Left ventricle myocardium inferior (tissue), 1 donor: ENCODE results near the gene CCDC38. TPM values are rescaled to one million over a fixed set of nuclear protein-coding genes. Genes with fewer than 3 reads are reported as not detected.

ENCODE experiments used
- DNase-seq: peaks from one replicate; pipeline ENCODE4 v3.0.0-alpha.2; 2020
- H3K27ac ChIP-seq: fragments of 200-600 bp; replicated peaks from 2 replicates; pipeline ENCODE4 v1.8.0; 2021
- H3K27me3 ChIP-seq: fragments of 200-600 bp; 2 replicates; pipeline ENCODE4 v1.8.0; 2021; ENCODE audit warnings: low read depth
- H3K36me3 ChIP-seq: fragments of 200-600 bp; 2 replicates; pipeline ENCODE4 v1.8.0; 2021
- H3K4me1 ChIP-seq: fragments of 200-600 bp; 2 replicates; pipeline ENCODE4 v1.8.0; 2021
- H3K4me3 ChIP-seq: fragments of 200-600 bp; 2 replicates; pipeline ENCODE4 v1.8.0; 2021; ENCODE audit warnings: mild to moderate bottlenecking, moderate library complexity
- H3K9me3 ChIP-seq: fragments of 200-600 bp; replicated peaks from 2 replicates; pipeline ENCODE4 v1.8.0; 2021
- intact Hi-C: fragments of 100-400 bp; cut with micrococcal nuclease; formaldehyde crosslinking; loops from one replicate; pipeline ENCODE4 v1.11.0; 2022
- long read RNA-seq: library from polyadenylated mRNA; unstranded; transcript quantifications from one replicate; pipeline ENCODE4 v2.0.0, GENCODE V29; 2021
- total RNA-seq: library from RNA; stranded (reverse); fragmentation: NEBNext Ultra II Directional; extraction: Animal tissue kit (Norgen Biotek cat#: 25700); gene quantifications from one replicate; pipeline ENCODE4 v1.2.1, GENCODE V29; 2021
- TF ChIP-seq, protein P1 (sequence below): fragments of 200-600 bp; IDR thresholded peaks from 2 replicates; pipeline ENCODE4 v1.8.0; 2021; ENCODE audit warnings: antibody characterized with exemption, mild to moderate bottlenecking, borderline replicate concordance
- donor health status: DM: no; HTN: yes; CAD: no; lungs with severe emphysema.

The CCDC38 gene
- 0.22 TPM for total RNA-seq
- long read RNA-seq = 0 reads

DNA sequence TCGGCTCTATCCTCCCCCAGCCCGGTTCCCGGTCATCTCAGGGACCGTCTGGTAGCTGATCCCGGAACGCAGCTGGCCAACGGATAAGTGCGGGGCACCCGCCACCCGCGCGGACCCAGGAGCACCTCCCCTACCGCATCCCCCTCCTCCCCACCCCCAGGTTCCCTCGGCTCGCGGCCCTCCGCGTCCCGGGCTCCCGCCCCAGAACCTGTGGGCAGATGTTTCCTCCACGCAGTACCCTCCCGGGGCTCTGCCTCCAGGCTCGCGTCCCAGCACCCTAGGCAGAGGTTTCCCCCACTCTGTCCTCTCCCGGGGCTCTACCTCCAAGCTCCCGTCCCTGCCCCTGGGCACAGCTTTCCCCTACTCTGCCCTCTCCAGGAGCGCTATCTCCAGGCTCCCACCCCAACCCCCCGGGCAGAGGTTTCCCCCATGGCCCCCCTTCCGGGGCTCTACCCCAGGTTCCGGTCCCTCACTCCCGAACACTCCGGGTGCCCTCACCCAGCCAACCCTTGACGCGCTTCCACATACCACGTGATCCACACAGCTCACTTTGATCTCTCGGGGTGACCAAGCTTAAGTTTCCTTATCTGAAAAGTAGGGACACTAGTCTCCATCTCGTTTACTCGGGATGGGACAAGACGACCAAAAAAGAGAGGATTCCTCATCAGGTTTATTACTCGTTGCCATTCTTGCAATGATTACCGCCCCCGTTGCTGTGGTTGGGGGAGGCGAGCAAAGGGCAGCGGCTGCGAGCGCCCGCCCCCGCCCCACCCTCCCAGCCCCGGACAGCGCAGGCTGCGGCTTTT, at the start of gene CCDC38:
CCDC38 (minus strand) TSS at position 91 of the 806 bp plus-strand sequence. CDS start 6,105 bp downstream, outside the sequence.
- intact Hi-C loops = no loop called here
- Histone ChIP-seq H3K27ac (peak within 1 kb of the TSS; percentile 81), H3K9me3 (no peaks in the 10 kb centered on the region), H3K4me1 (peaks cover 21% of the 10 kb centered on the region), H3K4me3 (peak within 1 kb of the TSS; percentile 85), H3K27me3 (no peaks in the 10 kb centered on the region), H3K36me3 (no peaks in the 10 kb centered on the region)
- peak; percentile 73 for DNase-seq
- TF ChIP-seq, protein P1, sequence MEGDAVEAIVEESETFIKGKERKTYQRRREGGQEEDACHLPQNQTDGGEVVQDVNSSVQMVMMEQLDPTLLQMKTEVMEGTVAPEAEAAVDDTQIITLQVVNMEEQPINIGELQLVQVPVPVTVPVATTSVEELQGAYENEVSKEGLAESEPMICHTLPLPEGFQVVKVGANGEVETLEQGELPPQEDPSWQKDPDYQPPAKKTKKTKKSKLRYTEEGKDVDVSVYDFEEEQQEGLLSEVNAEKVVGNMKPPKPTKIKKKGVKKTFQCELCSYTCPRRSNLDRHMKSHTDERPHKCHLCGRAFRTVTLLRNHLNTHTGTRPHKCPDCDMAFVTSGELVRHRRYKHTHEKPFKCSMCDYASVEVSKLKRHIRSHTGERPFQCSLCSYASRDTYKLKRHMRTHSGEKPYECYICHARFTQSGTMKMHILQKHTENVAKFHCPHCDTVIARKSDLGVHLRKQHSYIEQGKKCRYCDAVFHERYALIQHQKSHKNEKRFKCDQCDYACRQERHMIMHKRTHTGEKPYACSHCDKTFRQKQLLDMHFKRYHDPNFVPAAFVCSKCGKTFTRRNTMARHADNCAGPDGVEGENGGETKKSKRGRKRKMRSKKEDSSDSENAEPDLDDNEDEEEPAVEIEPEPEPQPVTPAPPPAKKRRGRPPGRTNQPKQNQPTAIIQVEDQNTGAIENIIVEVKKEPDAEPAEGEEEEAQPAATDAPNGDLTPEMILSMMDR = no peak

DNA sequence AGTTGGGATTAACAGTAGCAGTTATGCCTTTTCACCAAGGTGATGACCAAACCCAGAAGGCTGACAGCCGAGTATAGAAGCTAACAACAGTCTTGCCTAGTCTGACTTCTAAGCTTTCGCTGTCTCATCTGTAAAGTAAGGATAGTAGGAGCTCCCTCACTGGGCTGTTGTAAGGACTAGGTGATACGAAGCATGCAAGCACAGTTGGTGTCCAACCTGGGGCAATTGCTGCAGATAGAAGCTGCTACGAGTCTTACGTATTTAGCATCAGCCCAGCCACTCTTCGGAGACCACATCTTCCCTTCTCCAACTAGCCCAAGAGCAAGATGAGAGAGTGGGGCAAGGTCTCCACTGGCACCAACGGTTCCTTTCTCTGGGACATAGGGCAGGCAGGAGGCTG, 47.7 kb upstream of the CCDC38 start:
- no peak overlapping the region for H3K4me3 ChIP-seq
- H3K36me3 ChIP-seq = no peaks in the 10 kb centered on the region
- no peak for DNase-seq
- intact Hi-C loops = no loop called here
- no peaks in the 10 kb centered on the region for H3K4me1 ChIP-seq
- TF ChIP-seq, protein P1 = no peak
- H3K9me3 ChIP-seq = no peaks in the 10 kb centered on the region
- H3K27me3 ChIP-seq = peaks cover 5% of the 10 kb centered on the region
- H3K27ac ChIP-seq = no peak overlapping the region

DNA sequence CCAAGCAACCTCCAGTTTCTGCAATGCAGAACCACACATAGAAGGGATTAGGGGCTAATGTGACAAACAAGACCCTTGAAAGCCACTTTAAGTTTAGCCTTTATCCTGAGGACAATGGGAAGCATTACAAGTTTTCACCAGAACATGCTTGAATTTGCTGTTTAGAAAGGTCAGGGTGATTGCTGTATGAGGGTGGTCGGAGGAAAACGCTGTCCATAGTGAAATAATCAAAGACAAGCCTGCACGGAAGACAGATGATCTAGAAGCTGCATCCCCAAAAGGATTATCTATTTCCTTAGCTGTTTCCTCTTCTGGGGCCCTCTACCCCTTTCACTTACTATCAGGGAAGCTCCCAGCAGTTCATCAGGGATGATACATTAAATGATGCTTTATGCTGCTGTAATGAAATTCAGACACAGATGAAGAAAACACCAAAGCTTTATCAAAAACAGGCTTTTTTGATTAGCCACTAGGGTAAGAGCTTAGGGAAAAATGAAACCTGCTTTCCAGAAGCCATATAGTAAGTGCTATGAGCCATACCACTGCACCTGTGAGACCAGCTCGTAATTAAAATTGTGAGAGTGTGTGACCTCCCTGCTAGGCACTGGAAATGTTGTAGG, 47.2 kb upstream of the CCDC38 start:
- Histone ChIP-seq H3K9me3 (no peaks in the 10 kb centered on the region), H3K27ac (no peak overlapping the region), H3K36me3 (no peaks in the 10 kb centered on the region), H3K4me3 (no peak overlapping the region), H3K27me3 (peaks cover 5% of the 10 kb centered on the region), H3K4me1 (no peaks in the 10 kb centered on the region)
- no peak for DNase-seq
- intact Hi-C loops = no loop called here
- TF ChIP-seq, protein P1 = no peak

DNA sequence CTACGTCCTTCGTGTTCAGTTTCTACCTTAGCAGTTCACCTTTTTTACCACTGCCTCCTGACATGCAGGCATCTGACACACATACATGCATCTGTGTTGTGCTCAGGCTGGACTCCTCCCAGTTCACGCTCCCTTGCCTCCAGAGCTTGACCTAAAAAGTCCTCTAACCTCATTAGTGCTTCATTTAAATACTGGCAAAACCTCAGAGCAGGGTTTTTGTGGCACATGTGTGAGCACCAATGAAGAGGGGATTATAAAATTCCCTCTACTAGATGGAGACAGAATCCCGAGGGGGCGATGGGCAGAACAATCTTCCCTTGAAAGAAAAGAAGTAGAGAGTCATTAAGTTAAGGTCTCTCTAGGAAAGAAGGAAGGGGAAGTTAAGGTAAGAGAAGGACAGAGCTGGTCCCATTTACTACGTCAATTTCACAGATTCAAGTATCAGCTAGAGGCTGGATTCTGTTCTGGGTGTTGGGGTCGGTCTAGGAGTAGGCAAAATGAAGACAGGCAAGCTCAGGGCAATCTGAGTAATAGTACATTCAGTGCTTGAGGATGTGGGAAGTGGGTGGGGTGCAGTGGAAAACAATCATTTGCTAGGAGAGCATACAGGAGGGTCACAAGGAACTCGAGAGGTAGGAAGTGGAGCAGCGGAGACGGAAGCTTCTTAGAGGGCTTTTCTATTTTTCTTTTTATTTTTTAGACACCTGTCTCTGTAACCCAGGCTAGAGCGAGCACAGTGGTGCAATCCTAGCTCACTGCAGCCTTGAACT, 46.3 kb upstream of the CCDC38 start:
- DNase-seq = no peak
- Histone ChIP-seq H3K4me1 (no peaks in the 10 kb centered on the region), H3K36me3 (no peaks in the 10 kb centered on the region), H3K4me3 (no peak overlapping the region), H3K27ac (no peak overlapping the region), H3K27me3 (peaks cover 5% of the 10 kb centered on the region), H3K9me3 (no peaks in the 10 kb centered on the region)
- intact Hi-C loops = no loop called here
- TF ChIP-seq, protein P1 = no peak

DNA sequence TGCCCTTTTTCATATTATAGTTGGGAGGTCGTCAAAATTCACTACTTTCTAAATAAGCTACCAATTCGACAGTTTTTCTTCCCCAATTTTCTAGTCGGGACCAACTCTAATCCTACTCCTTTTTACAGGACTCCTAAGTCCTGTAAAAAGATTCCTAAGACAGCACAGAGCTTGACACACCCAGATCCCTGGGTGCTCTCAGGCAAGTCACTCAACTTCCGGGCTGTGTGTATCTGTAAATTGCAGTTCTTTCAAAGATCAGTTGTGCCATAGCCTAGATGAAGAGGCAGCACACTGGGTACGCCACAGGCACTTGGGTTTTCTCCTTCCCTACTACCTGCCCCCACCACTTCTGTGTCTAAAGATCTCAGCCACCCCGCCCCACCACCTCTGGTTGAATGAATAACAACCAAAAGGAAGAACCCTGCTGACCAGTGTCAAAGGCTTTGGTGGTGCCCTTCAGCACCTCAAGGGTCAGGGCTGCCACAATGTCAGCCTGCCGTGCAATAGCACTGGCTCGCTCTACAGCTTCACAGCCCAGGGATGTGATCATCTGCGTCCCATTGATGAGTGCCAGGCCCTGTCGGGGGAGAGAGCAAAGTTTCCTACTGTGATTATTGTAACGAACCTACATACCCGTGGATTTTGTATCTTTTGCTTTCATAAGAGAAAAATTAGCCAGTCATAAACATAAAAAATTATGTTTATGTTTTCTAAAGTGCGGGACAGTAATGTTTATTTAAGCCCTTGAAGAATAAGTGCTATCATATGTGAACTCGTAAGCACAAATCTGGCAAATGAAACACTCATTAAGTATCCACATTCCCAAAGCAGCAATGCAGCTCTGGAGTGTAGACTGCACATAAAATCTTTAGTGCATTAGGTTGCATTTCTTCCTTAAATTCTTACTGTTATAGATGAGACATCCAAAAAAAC, 44.5 kb upstream of the CCDC38 start:
- H3K27me3 ChIP-seq = peaks cover 5% of the 10 kb centered on the region
- no peak for DNase-seq
- H3K9me3 ChIP-seq = no peaks in the 10 kb centered on the region
- no peaks in the 10 kb centered on the region for H3K4me1 ChIP-seq
- intact Hi-C loops = no loop called here
- H3K27ac ChIP-seq = no peak overlapping the region
- H3K4me3 ChIP-seq = no peak overlapping the region
- TF ChIP-seq, protein P1 = no peak
- no peaks in the 10 kb centered on the region for H3K36me3 ChIP-seq
